Esophagus muscularis mucosa (tissue), 4 donors: ENCODE results near the gene ZNF750.

Source experiments
- CTCF ChIP-seq, 3 experiments: fragments of 200-600 bp in 2 of 3; fragments of 450-650 bp in 1 of 3; sonication (generic) in 2 of 3; IDR thresholded peaks; one replicate each; pipeline ENCODE4 v1.5.1; 2017 to 2019; ENCODE audit warnings: antibody characterized with exemption in 3 of 3, mild to moderate bottlenecking in 2 of 3, moderate library complexity in 1 of 3
- EP300 ChIP-seq: sonication (generic); formaldehyde crosslinking; IDR thresholded peaks from one replicate; pipeline ENCODE4 v1.6.1; 2017; ENCODE audit warnings: antibody characterized with exemption
- POLR2A ChIP-seq: fragments of 450-650 bp; IDR thresholded peaks from one replicate; pipeline ENCODE4 v1.6.1; 2017; ENCODE audit warnings: antibody characterized with exemption, moderate library complexity, mild to moderate bottlenecking, low read depth
- POLR2AphosphoS5 ChIP-seq, 2 donors: sonication (generic); formaldehyde crosslinking; IDR thresholded peaks; one replicate each; pipeline ENCODE4 v1.6.1; 2017; ENCODE audit warnings: antibody characterized with exemption in 2 of 2

GRCh38 chr17:82837586-82838320 is 2.1 kb downstream of the ZNF750 start:
- TF ChIP-seq CTCF (IDR thresholded peaks at IDR 0.05) (no peak), POLR2A (no peak), POLR2AphosphoS5 (IDR thresholded peaks at IDR 0.05) (no peak), EP300 (no peak)
